Fibroblast of peridontal ligament (primary cell): ENCODE measurements around the gene MX2.
"Not testable (repeated sequence)": the region's sequence is repeated elsewhere in the genome, so short reads cannot be mapped to it uniquely, and the experiment has no call there.

ENCODE experiments used
- DNase-seq: peaks from one replicate; pipeline ENCODE4 v3.0.0-alpha.2; 2010; ENCODE audit errors: extremely low read depth

MX2 gene

DNA sequence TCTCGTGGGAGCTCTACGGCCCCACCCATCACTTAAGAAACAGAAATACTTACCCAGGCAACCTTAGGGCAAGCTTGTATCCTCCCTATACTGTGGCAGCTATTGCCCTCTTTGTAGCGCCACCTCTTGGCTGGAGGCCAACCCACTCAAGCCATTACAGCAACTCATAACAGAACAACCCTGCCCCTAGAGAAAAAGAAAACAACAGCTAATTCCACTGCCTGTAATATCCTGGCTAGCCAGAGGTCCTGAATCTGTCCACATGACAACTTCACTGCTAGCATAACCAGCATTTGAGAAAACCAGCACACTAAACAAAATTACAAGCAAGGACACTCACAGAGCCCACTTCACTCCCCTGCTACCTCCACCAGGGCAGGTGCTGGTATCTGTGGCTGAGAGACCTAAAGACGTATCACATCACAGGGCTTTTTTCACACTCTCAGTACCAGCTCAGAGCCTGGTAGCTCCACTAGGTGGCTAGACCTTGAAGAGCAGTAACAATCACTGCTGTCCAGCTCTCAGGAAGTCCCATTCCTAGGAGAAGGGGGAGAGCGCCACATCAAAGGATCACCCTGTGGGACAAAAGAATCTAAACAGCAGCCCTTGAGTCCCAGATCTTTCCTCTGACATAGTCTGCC lies 49.7 kb downstream of the MX2 start:
- DNase-seq: no peak

DNA sequence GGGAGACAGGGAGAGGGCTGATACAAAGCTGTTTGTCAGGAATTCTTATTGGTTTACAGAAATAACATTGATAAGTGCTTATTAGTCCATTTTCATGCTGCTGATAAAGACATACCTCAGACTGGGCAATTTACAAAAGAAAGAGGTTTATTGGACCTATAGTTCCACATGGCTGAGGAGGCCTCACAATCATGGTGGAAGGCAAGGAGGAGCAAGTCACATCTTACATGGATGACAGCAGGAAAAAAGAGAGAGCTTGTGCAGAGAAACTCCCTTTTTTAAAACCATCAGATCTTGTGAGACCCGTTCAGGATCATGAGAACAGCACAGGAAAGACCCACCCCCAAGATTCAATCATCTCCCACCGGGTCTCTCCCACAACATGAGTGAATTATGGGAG lies 55.7 kb downstream of the MX2 start:
- not testable (repeated sequence) for DNase-seq

DNA sequence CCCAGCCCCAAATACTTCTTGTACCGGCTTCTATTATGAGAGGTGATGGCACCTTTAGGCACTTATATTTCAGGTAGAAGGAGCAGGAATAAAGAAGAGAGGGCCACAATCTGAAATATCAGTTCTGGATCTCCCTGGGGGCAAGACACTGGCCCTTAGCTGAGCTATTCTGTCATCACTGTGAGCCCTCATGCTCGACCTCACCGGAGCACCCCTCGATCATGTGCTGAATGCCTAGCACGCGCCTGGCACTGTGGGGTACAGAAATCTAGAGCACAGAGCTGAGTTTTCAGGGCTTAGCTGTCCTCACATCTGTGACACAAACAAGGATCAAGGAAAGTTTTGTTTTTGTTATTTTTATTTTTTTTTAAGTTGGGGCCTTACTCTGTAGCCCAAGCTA lies 56.6 kb downstream of the MX2 start:
- no peak for DNase-seq

DNA sequence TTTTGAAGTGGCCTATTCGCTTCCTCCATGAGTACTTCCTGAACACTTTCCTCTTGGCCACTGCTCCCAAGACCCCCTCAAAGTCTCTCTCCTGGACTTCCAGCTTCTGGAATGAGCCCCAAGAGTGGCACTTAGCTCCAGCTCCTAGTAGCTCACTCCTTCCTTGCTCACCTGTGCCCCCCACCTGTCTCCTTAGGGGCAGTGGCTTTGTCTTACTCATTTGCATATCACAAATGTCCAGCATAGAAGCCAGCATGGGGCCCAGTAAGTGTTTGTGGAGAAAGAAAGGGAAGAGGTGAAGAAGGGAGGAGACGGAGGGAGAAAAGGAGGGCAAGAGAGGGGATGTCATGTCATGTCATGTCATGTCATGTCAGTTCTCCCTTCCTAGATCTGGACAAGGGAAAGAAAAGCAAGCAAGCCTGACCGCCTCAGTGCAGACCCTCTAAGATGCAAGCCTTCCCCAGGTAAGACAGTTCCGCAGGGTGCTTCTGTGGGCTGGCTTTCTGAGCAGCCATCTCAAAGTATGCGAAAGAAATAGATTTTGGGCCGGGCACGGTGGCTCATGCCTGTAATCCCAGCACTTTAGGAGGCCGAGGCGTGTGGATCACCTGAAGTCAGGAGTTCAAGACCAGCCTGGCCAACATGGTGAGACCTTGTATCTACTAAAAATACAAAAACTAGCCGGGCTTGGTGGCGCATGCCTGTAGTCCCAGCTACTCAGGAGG lies 57.3 kb downstream of the MX2 start:
- DNase-seq: no peak

DNA sequence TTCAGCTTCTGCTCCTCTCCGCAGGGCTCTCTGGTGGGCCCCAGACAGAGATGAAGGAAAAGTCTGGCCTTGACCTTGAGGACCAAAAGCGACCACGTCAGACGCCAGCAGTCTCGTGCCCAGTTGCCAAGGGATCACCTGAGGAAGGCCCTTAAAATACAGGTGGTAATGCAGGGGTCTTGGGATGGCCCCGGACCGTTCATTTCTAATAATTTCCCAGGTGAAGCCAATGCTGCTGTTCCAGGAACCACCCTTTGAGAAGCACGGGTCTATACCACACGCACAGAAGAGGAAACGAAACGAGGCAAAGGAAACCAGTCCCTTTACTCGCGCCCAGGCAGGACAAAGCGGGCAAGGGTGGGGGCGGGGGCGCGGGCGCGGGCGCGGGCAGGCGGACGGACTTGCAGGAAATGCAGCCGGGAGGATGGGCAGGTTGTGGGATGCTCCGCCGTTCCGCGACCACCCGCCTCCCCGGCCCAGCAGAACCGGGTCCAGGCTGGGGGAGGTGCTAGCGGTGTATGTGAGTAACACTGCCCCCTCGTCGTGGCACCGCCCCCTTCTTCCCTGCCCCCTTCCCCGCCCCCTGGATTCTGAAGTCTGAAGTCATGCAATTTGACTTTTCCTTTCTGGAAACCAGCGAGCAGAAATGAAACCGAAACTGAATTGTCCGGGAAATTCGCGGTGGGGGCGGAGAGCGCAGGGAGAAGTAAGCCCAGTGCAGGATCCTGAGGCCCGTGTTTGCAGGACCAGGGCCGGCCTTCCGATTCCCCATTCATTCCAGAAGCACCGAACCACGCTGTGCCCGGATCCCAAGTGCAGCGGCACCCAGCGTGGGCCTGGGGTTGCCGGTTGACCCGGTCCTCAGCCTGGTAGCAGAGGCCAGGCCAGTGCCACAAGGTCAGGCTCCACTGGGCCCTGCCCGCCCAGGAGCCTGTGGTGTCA lies 58.4 kb downstream of the MX2 start:
- DNase-seq: peak; percentile 90

DNA sequence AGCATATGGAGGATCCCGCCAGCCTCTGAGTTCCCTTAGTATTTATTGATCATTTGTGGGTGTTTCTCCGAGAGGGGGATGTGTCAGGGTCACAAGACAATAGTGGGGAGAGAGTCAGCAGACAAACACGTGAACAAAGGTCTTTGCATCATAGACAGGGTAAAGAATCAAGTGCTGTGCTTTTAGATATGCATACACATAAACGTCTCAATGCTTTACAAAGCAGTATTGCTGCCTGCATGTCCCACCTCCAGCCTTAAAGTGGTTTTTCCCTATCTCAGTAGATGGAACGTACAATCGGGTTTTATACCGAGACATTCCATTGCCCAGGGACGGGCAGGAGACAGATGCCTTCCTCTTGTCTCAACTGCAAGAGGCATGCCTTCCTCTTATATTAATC lies 59.2 kb downstream of the MX2 start:
- DNase-seq: not testable (repeated sequence)

DNA sequence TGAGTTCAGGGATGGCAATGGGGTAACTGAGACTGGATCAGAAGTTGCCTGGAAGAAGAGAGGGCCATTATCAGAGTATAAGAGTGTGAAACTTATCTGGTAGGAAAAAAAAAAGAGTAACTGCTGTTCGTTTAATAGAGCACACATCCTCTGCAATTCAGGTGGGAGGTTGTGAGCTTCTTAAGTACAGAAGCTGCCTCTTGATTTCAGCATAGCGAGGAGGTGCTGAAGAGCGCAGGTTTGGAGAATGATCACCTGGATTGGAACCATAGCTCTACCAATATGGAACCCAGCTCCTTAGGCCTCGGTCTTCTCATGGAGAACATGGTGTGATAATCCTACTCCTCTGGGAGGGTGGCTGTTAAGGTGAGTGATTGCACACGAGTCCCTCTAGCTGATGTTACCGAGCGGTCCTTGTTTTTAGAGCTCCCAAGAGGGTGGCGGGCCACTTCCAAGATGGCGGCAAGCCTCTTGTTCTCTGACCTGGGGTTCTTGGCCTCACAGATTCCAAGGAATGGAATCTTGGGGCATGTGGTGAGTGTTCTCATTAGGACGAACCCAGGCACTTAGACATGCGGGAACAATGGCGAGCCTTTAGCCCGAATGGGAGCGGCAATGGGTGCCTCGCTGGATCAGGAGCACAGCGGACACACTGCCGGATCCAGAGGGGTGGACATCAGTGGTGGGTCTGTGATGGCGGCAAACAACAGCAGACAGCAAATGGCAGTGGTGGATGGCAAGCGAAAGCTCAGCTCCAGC lies 60.9 kb downstream of the MX2 start:
- DNase-seq: no peak

DNA sequence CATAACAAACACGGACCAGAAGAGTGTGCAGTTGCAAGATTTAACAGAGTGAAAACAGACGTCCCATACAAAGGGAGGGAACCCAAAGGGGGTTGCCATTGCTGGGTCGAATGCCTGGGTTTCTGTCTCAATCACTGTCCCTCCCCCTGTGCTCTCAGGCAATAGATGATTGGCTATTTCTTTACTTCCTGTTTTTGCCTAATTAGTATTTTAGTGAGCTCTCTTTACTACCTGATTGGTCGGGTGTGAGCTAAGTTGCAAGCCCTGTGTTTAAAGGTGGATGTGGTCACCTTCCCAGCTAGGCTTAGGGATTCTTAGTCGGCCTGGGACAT lies 61.4 kb downstream of the MX2 start:
- not testable (repeated sequence) for DNase-seq

DNA sequence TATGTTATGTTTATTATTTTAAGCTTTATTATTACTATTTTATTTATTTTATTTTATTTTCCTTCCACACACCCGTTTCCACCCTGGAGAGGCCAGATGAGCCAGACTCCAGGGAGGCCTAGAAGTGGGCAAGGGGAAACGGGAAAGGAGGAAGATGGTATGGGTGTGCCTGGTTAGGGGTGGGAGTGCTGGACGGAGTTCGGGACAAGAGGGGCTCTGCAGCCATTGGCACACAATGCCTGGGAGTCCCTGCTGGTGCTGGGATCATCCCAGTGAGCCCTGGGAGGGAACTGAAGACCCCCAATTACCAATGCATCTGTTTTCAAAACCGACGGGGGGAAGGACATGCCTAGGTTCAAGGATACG lies 63.7 kb downstream of the MX2 start:
- DNase-seq: no peak

DNA sequence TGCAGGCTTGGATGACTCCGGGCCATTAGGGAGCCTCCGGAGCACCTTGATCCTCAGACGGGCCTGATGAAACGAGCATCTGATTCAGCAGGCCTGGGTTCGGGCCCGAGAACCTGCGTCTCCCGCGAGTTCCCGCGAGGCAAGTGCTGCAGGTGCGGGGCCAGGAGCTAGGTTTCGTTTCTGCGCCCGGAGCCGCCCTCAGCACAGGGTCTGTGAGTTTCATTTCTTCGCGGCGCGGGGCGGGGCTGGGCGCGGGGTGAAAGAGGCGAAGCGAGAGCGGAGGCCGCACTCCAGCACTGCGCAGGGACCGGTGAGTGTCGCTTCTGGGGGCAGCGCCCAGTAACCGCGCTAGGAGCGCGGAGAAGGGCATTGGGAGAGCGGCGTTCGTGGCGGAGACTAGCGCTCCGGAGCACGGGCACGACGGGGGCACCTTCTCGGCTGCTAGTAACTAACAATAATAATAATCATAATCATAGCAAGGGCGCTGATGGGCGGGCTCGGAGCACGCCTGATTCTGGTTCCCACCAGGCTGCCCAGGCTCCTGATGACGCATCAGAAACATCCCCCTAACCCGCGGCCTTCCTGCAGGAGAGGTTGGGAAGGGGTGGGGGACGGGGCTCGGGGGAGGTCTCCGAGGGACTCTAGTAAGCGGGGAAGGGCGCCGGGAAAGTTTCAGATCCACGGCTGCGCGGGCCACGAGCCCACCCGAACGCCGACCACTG lies 64.3 kb downstream of the MX2 start, which contains the start of gene MX1:
Gene MX1 (plus strand): TSS at position 286 of the 722 bp plus-strand sequence. CDS start 5,832 bp downstream, outside the sequence.
- peak; percentile 20 for DNase-seq

DNA sequence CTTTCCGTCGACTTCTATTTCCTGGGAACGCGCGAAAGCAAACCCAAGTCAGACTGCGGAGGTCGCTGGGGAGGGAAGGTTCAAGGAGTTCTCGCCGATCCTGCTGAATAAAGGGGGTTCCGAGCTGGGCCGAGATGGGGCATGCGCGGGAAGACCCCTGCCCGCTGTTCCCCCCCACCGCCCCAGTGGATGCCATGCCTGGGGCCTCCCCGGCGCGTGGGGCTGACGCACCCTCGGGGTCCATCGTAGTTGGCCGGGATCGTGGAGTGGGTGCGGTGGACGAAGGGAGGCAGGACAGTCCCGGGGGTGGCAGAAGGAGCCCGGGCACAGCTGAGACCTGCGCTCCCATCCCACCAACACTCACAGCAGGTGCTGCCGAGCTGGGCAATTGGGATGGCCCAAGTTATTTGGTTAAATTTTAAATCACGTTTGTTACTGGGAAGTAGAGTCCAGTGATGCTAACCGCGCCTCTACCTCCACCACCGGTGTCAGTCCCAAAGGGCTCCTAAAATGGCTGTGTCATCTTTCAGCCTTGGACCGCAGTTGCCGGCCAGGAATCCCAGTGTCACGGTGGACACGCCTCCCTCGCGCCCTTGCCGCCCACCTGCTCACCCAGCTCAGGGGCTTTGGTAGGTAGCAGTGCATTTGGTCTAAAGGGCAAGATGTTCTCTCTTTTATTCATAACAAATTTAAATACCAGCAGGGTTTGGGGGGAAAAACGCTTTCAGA lies 65.0 kb downstream of the MX2 start:
- no peak for DNase-seq

DNA sequence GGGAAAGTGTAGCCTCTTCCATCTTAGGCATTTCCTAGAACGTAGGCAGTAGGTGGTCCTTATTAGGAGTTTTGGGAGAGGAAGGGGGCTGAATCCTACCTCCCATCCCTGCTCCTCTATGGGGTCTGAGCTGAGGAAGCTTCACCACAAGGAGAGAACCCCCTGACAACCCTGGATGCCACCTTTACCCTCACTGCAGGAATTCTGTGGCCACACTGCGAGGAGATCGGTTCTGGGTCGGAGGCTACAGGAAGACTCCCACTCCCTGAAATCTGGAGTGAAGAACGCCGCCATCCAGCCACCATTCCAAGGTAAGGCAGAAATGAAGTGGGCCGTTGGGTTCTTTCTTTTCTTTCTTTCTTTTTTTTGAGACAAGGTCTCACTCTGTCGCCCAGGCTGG lies 65.7 kb downstream of the MX2 start:
- DNase-seq: no peak

DNA sequence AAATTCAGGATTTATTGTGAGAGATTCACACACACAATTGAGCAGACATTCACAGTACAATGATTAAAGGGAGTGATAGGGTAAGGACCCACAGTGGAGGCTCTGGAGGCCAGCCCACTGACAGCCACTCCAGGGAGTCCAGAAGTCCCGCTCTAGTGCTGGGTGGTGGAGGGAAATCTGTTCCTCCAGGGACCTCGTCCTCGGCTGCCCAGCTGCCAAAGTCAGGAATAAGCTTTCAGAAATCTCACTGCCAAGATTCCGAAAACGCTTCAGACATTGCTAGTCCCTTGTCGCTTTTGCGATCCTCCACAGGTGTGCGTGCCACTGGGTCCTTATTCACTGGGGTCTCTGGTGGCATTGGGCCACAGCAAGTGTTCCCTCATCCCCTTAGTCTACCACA lies 66.5 kb downstream of the MX2 start:
- DNase-seq: no peak

DNA sequence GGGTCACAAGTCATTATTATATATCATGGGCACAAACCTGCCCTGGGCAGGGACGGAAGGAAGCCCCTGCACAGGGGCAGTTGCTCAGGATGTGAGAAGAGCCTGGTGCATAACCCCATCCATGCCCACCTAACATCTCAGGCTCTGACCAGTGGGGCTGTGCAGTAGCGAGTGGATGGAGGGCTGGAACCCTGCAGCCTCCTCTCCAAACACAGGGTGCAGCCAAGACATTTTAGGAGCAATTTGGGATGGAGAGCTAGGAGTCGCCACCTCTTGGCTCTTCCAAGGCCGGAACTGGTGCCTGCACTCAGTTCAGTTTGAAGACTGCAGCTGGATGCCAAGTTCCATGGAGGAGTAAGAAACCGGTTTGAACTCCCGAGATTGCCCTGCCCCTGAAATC lies 67.0 kb downstream of the MX2 start:
- DNase-seq: no peak

DNA sequence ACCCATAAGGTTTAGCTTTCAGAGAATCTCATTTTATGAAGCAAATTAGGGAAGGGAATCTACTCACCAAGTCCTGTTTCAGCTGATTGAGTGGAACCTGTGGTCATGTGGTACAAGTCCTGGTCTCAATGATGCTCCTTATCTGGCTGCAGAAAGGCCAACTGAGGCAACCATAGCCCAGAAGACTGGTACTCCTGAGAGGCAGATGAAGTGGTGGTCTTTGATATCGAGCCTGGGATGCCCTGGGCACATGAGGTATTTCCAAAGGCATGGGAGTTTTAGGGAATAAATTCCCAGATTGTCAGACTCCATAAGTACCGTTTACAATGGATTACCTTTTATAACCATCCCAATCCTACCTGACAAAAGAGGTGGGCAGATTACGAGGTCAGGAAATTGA lies 67.5 kb downstream of the MX2 start:
- no peak for DNase-seq

DNA sequence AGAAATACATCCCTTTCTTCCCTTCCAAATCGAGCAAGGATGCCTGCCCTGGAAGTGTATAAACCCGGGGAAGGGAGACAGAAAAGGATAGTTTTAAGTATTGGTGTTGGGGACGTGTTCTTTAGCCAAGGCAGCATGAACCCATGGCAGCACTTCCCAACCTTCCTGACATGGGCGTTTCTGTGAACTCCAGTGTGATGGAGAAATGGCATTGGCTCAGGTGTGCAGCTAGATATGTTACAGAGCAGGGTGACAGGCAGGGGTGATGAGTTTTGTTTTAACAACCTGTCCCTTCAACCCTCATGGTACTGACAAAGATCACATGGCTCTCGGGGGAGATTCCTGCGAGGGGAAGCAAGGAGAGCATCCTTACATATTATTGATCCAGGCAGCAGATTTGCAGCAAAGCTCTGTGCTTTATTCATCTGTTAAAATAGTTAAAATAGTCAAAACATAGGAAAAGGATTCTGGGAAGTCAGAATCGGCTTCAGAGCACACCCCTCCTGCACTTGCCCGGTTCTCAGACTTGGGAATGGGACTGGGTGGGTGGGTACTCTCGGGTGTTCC lies 68.2 kb downstream of the MX2 start:
- no peak for DNase-seq

DNA sequence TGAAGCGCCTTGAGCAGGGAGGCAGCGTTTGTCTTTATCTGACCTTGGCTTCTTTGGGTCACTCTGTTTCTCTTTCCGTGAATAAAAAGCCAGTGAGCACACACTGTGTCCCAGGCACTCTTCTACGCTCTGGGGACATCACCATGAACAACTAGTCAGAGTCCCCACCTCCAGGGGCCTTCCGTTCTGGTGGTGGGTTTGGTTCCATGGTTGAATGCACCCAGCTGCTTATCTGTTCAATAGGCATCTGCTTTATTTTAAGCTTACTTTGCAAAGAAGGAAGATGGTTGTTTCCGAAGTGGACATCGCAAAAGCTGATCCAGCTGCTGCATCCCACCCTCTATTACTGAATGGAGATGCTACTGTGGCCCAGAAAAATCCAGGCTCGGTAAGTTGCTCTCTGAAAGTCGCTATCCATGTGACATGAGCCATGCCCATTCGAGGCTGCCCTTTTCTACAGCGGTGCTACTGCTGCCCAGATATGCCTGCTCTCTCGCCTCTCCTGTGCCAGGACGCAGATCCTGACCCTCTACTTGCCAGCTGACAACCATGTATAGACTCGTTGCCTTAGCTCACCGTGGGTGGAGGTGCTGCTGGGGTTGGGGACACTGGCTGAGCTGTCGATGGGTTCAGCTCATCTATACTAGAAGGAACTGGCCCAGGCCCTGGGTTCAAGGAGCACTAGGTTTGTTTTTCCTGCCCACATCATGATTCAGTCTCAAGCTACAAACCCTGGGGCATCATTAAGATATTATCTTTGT lies 70.1 kb downstream of the MX2 start:
- DNase-seq: no peak

DNA sequence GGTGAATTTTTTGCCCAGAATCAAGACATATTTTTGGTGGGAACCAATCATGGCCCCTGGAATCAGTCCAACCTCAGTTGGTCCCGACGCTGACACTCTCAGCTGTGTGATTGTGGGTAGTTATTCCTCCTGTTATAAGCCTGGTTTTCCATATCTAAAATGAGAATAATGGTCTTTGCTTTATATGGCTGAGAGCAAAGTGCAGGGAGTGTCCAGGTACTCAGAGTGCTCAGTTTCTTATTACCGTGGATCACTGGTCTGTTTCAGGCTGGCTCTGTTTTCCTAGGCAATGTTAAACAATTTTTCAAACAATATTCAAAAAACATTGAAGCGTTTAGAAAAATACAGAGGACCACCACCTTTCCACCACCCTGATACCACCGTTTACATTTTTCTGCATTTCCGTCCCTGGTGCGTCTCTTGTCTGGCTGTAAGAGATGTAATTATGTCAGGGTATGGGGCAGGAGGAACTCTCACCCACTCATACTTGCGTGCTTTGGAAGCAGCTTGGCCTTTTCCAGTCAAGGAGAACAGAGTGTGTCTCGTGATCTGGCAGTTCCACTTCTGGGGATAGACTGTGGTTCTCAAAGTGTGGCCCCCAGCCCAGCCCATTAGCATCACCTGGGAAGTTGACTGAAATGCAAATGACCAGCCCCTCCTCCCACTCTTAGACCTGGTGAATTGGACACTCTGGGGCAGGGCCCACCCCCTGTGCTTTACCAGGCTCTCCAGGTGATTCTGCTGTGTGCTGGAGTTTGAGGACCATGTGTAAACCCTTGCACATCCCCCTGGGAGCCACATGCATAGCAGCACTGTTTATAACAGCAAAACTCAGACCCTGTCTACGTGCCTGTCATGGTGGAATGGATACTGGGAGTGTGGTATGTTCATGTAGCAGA lies 71.0 kb downstream of the MX2 start:
- no peak for DNase-seq
